GM12878 (cell line): ENCODE results near the gene SYMPK.

Experiments
- EP300 ChIP-seq, 2 experiments: fragments of 150-350 bp in 1 of 2; IDR thresholded peaks; 2 replicates each; pipeline ENCODE4 v1.6.1; 2011 to 2012; ENCODE audit warnings: low read depth in 2 of 2, low read length in 2 of 2, borderline replicate concordance in 1 of 2, improper control_type of control experiment in 1 of 2, inconsistent platforms in 1 of 2; ENCODE audit not compliant: control insufficient read depth in 1 of 2
- POLR2AphosphoS2 ChIP-seq: IDR thresholded peaks from 2 replicates; pipeline ENCODE4 v1.6.1; 2011; ENCODE audit warnings: low read depth, mild to moderate bottlenecking, low read length, improper control_type of control experiment, moderate library complexity
- SUPT20H ChIP-seq: IDR thresholded peaks from 2 replicates; pipeline ENCODE4 v1.6.1; 2011; ENCODE audit warnings: low read depth, mild to moderate bottlenecking, low read length, moderate library complexity, borderline replicate concordance; ENCODE audit not compliant: control insufficient read depth
- TF ChIP-seq, protein P1 (sequence below), 3 experiments: IDR thresholded peaks in 2 of 3; conservative IDR thresholded peaks in 1 of 3; 2 replicates each; pipeline ENCODE4 v1.5.1; 2011; ENCODE audit warnings: low read depth in 3 of 3, low read length in 3 of 3, mild to moderate bottlenecking in 3 of 3, control low read depth in 2 of 3, moderate library complexity in 2 of 3, inconsistent platforms in 1 of 3, mixed read lengths in 1 of 3; ENCODE audit not compliant: control insufficient read depth in 2 of 3, insufficient read depth in 1 of 3; ENCODE audit errors: extremely low read depth in 1 of 3

DNA sequence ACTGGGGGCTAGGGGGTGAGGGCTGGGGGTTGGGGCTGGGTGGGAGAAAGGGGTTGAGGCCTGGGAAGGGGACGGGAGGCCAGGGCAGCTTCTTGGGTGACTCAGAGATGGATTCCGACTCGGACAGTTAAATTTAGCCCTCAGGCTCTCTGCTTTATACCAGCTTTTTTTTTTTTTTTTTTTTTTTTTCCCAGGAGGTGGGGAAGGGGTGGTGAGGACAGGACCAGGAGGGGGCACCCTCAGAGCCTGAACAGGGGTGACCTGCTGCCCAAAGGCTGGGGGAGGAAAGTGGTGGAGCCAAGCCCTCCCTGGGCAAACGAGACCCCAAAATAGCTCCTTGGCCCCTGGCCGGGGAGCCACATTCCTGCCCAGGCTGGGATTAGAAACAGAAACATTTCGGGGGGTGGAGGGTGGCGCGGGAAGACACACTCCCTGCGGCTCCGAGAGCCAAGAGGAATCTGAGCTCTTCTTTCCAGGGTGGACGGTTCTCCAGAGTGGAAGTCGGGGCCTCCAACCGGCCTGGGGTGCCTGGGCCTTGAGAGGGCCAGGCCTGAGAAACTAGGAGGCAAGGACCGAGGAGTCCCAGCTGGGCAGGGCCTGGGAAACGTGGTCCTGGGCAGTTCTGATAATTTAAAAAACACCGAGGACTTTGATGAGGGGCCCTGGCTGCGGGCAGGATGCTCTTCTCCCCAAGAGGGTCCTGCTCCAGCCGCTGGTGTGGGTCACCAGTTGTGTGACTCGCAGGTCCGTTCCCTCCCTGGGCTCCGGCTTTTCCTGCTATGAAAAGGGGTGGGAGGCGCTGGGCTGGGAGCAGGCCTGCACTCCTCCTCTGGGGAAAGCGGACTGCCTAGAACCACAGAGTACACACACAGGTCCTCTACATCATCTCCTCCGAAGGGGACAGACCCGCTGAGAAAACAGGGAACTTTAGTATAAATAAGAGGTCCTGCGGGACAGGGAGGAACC, 79.8 kb downstream of the SYMPK start:
- no peak for TF ChIP-seq POLR2AphosphoS2
- TF ChIP-seq, protein P1, sequence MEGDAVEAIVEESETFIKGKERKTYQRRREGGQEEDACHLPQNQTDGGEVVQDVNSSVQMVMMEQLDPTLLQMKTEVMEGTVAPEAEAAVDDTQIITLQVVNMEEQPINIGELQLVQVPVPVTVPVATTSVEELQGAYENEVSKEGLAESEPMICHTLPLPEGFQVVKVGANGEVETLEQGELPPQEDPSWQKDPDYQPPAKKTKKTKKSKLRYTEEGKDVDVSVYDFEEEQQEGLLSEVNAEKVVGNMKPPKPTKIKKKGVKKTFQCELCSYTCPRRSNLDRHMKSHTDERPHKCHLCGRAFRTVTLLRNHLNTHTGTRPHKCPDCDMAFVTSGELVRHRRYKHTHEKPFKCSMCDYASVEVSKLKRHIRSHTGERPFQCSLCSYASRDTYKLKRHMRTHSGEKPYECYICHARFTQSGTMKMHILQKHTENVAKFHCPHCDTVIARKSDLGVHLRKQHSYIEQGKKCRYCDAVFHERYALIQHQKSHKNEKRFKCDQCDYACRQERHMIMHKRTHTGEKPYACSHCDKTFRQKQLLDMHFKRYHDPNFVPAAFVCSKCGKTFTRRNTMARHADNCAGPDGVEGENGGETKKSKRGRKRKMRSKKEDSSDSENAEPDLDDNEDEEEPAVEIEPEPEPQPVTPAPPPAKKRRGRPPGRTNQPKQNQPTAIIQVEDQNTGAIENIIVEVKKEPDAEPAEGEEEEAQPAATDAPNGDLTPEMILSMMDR (IDR thresholded peaks at IDR 0.05 in 2 of 3, conservative IDR thresholded peaks at IDR 0.05 in 1 of 3; ENCODE audit: control insufficient read depth in 2 of 3, extremely low read depth in 1 of 3, insufficient read depth in 1 of 3, low read depth in 3 of 3, low read length in 3 of 3) = no peak
- TF ChIP-seq SUPT20H = no peak
- no peak for TF ChIP-seq EP300 (IDR thresholded peaks at IDR 0.05; ENCODE audit: borderline replicate concordance in 1 of 2, control insufficient read depth in 1 of 2, low read depth in 2 of 2, low read length in 2 of 2)
